ENCODE measurements around the gene HS3ST5.

DNA sequence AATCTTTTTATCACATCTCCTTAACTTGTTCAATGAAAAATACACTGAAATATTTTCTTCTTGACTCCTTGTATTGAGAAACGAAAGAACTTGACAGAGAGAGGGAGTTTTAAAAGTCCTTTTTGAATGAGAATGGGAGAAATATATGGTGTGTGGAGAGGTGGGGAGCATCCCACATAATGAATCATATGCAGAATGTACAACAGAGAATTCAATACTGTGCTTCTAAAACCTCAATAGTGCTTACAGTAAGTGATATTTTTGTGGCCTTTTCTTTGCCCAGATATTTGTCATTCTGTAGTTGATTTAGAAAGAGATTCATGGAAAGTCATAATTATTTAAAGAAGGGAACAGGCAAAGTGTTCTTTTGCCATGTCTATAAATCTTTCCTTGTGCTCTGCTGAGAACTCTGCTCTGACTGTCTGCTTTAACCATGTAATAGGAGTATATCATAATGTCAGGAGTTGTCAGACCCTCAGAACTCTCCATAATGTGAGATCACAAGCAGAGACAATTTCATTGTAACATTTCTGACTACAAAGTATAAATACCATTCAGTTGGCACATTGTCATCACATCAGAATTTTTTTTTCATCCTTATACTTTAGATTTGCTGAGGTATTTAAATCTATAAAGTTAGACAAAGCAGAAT, 32.8 kb upstream of the HS3ST5 start:
- TF ChIP-seq POLR2AphosphoS5 (IDR thresholded peaks at IDR 0.05): no peak
- TF ChIP-seq CTCF (IDR thresholded peaks at IDR 0.05): no peak
- no peak for TF ChIP-seq POLR2A (IDR thresholded peaks at IDR 0.05)

All from prostate gland (tissue), 2 donors.